Stimulated activated CD4-positive, alpha-beta T cell treated with anti-CD3 and anti-CD28 coated beads, Interleukin-1b, Interleukin-23, amount 100 ng/mL, for 24 hours (primary cell): ENCODE data around the gene ARPC2.
"Not testable (repeated sequence)": the region's sequence is repeated elsewhere in the genome, so short reads cannot be mapped to it uniquely, and the experiment has no call there.

Experiments used
- DNase-seq, 4 experiments: peaks; one replicate each; pipeline ENCODE4 v3.0.0-alpha.2; 2020; ENCODE audit warnings: low read depth in 4 of 4, low spot score in 1 of 4

Gene ARPC2

GRCh38 chr2:218269900-218270720 lies 53.1 kb downstream of the ARPC2 start, which contains the start of the genes AAMP and PNKD:
AAMP (minus strand) TSS chr2:218270137; CDS start chr2:218270086, 51 bp downstream.
PNKD (plus strand) TSS chr2:218270519; CDS start chr2:218270536, 17 bp downstream.
- DNase-seq = peak; percentile 99 to 100 (median 100)

- DNase-seq = no peak
Measured at GRCh38 chr2:218270721-218271486, 53.9 kb downstream of the ARPC2 start.

GRCh38 chr2:218271487-218271797 lies 54.5 kb downstream of the ARPC2 start:
- DNase-seq = no peak

- no peak for DNase-seq
Measured at GRCh38 chr2:218271865-218272530, 55.0 kb downstream of the ARPC2 start.

GRCh38 chr2:218272531-218273212 lies 55.7 kb downstream of the ARPC2 start:
- DNase-seq = peak in 3 of 4 experiments; percentile 50 to 61 (median 57)

GRCh38 chr2:218273214-218273907 lies 56.4 kb downstream of the ARPC2 start:
- not testable (repeated sequence) for DNase-seq

GRCh38 chr2:218273908-218274249 lies 56.9 kb downstream of the ARPC2 start:
- no peak for DNase-seq

GRCh38 chr2:218274586-218274985 lies 57.6 kb downstream of the ARPC2 start:
- no peak for DNase-seq

GRCh38 chr2:218275371-218276072 lies 58.5 kb downstream of the ARPC2 start:
- no peak for DNase-seq

- no peak for DNase-seq
Measured at GRCh38 chr2:218276986-218277755, 60.2 kb downstream of the ARPC2 start.

- DNase-seq = no peak
Measured at GRCh38 chr2:218277921-218278320, 60.9 kb downstream of the ARPC2 start.

GRCh38 chr2:218278531-218279360 lies 61.8 kb downstream of the ARPC2 start:
- no peak for DNase-seq

GRCh38 chr2:218280260-218280870 lies 63.4 kb downstream of the ARPC2 start:
- DNase-seq = no peak

- DNase-seq = no peak
Measured at GRCh38 chr2:218281449-218281848, 64.5 kb downstream of the ARPC2 start.

GRCh38 chr2:218282173-218282991 lies 65.4 kb downstream of the ARPC2 start:
- DNase-seq = no peak

GRCh38 chr2:218284106-218284811 lies 67.3 kb downstream of the ARPC2 start:
- peak in 2 of 4 experiments; percentile 35 to 48 for DNase-seq
